SK-N-SH treated with all-trans-retinoic acid at 6 μM for 48 hours (cell line): ENCODE data around the gene CHCHD6.

Experiments
- ATAC-seq: fragments of 200-7000 bp; cut with Tn5 transposase; 3 replicates; pipeline ENCODE4 v1.9.1; 2020; ENCODE audit warnings: mild to moderate bottlenecking, moderate library complexity
- CREB5 ChIP-seq: fragments of 250-450 bp; sonication (Bioruptor Pico); IDR thresholded peaks from 2 replicates; pipeline ENCODE4 v1.5.1; 2020; ENCODE audit warnings: low read depth, mild to moderate bottlenecking, moderate library complexity
- CSRNP3 ChIP-seq: fragments of 250-450 bp; sonication (Bioruptor Pico); IDR thresholded peaks from 2 replicates; pipeline ENCODE4 v1.5.1; 2021; ENCODE audit warnings: mild to moderate bottlenecking, moderate library complexity
- GLIS3 ChIP-seq: fragments of 250-450 bp; sonication (Bioruptor Pico); IDR thresholded peaks from 2 replicates; pipeline ENCODE4 v1.5.0; 2020; ENCODE audit warnings: mild to moderate bottlenecking, moderate library complexity
- OSR1 ChIP-seq: fragments of 250-450 bp; sonication (Bioruptor Pico); IDR thresholded peaks from 2 replicates; pipeline ENCODE4 v1.8.0; 2022; ENCODE audit warnings: moderate library complexity, mild to moderate bottlenecking, inconsistent platforms
- PATZ1 ChIP-seq: fragments of 250-450 bp; sonication (Bioruptor Pico); IDR thresholded peaks from 2 replicates; pipeline ENCODE4 v1.8.0; 2020; ENCODE audit warnings: mild to moderate bottlenecking, moderate library complexity, borderline replicate concordance
- POU6F1 ChIP-seq: fragments of 250-450 bp; sonication (Bioruptor Pico); IDR thresholded peaks from 2 replicates; pipeline ENCODE4 v1.8.0; 2021; ENCODE audit warnings: low read depth, mild to moderate bottlenecking, moderate library complexity, borderline replicate concordance
- PPARA ChIP-seq: fragments of 250-450 bp; sonication (Bioruptor Pico); IDR thresholded peaks from 2 replicates; pipeline ENCODE4 v1.5.0; 2020; ENCODE audit warnings: mild to moderate bottlenecking, borderline replicate concordance
- SNAI2 ChIP-seq: fragments of 250-450 bp; sonication (Bioruptor Pico); IDR thresholded peaks from 2 replicates; pipeline ENCODE4 v1.5.0; 2020; ENCODE audit warnings: mild to moderate bottlenecking, moderate library complexity
- TOX ChIP-seq: fragments of 250-450 bp; sonication (Bioruptor Pico); IDR thresholded peaks from 2 replicates; pipeline ENCODE4 v1.8.0; 2021; ENCODE audit warnings: mild to moderate bottlenecking, moderate library complexity, borderline replicate concordance
- TSHZ2 ChIP-seq: fragments of 250-450 bp; sonication (Bioruptor Pico); IDR thresholded peaks from 2 replicates; pipeline ENCODE4 v1.5.0; 2020; ENCODE audit warnings: mild to moderate bottlenecking, moderate library complexity
- ZFP3 ChIP-seq: fragments of 250-450 bp; sonication (Bioruptor Pico); IDR thresholded peaks from 2 replicates; pipeline ENCODE4 v1.5.0; 2020; ENCODE audit warnings: mild to moderate bottlenecking, moderate library complexity
- ZFP30 ChIP-seq: fragments of 450-650 bp; formaldehyde crosslinking; IDR thresholded peaks from 2 replicates; pipeline ENCODE4 v1.5.0; 2022; ENCODE audit warnings: mild to moderate bottlenecking, moderate library complexity
- ZNF565 ChIP-seq: fragments of 450-650 bp; formaldehyde crosslinking; conservative IDR thresholded peaks from 2 replicates; pipeline ENCODE4 v1.5.0; 2020; ENCODE audit warnings: low read depth, mild to moderate bottlenecking, moderate library complexity

CHCHD6 gene

GRCh38 chr3:126996905-126997304 lies 292.9 kb downstream of the CHCHD6 start:
- TF ChIP-seq GLIS3 (CRISPR knock-in tag): no peak
- TF ChIP-seq ZFP3 (CRISPR knock-in tag): no peak
- TF ChIP-seq ZFP30 (CRISPR knock-in tag): no peak
- no peak for TF ChIP-seq PATZ1
- no peak for TF ChIP-seq PPARA (CRISPR knock-in tag)
- TF ChIP-seq CSRNP3 (CRISPR knock-in tag): no peak
- no peak for TF ChIP-seq OSR1 (CRISPR knock-in tag)
- no peak for TF ChIP-seq TSHZ2 (CRISPR knock-in tag)
- no peak for ATAC-seq

- TF ChIP-seq OSR1 (CRISPR knock-in tag) (no peak), GLIS3 (CRISPR knock-in tag) (no peak), TOX (CRISPR knock-in tag) (no peak), ZNF565 (CRISPR knock-in tag) (no peak), CSRNP3 (CRISPR knock-in tag) (no peak)
- no peak for ATAC-seq
These were observed 293.5 kb downstream of the CHCHD6 start for GRCh38 chr3:126997455-126998038.

GRCh38 chr3:126998320-126998719 lies 294.3 kb downstream of the CHCHD6 start:
- ATAC-seq: no peak
- no peak for TF ChIP-seq SNAI2
- TF ChIP-seq CREB5: no peak
- no peak for TF ChIP-seq POU6F1
- no peak for TF ChIP-seq ZNF565 (CRISPR knock-in tag)
- TF ChIP-seq TSHZ2 (CRISPR knock-in tag): no peak
- TF ChIP-seq PPARA (CRISPR knock-in tag): no peak
